Fibroblast of mammary gland (primary cell): Measurements from ENCODE around the gene IRF8.

Experiments used
- DNase-seq: peaks from one replicate; pipeline ENCODE4 v3.0.0-alpha.2; 2010; ENCODE audit warnings: low read depth
- H3K4me3 ChIP-seq: 2 replicates; pipeline ENCODE4 v1.5.1; 2011; ENCODE audit warnings: low read depth, mild to moderate bottlenecking, low read length, moderate library complexity; ENCODE audit not compliant: control insufficient read depth
- TF ChIP-seq, protein P1 (sequence below): conservative IDR thresholded peaks from 2 replicates; pipeline ENCODE4 v1.5.1; 2011; ENCODE audit warnings: low read depth, low read length, inconsistent platforms; ENCODE audit not compliant: control insufficient read depth, insufficient read depth

The IRF8 gene

GRCh38 chr16:85926370-85926769 lies 27.4 kb downstream of the IRF8 start:
- TF ChIP-seq, protein P1, sequence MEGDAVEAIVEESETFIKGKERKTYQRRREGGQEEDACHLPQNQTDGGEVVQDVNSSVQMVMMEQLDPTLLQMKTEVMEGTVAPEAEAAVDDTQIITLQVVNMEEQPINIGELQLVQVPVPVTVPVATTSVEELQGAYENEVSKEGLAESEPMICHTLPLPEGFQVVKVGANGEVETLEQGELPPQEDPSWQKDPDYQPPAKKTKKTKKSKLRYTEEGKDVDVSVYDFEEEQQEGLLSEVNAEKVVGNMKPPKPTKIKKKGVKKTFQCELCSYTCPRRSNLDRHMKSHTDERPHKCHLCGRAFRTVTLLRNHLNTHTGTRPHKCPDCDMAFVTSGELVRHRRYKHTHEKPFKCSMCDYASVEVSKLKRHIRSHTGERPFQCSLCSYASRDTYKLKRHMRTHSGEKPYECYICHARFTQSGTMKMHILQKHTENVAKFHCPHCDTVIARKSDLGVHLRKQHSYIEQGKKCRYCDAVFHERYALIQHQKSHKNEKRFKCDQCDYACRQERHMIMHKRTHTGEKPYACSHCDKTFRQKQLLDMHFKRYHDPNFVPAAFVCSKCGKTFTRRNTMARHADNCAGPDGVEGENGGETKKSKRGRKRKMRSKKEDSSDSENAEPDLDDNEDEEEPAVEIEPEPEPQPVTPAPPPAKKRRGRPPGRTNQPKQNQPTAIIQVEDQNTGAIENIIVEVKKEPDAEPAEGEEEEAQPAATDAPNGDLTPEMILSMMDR: no peak
- no peak for DNase-seq
- H3K4me3 ChIP-seq: no peak overlapping the region

DNA sequence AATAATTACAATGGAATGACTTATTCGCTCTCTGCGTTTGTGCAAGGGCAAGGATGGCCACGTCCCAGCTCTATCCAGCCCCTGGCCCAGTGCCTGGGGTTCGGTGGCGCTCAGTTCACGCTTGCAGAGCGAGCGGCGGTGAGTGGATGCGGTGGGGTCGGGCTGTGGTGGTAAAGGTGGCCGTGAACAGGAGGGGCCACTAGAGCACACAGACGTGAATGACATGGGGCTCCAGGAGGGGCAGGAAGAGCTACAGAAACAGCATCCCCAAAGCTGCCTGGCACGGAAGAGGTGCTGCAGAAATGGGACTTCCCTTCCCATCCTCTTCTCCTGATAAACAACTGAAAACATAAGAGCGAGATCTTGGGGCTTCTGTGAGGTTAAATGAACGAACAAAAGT lies 28.4 kb downstream of the IRF8 start:
- H3K4me3 ChIP-seq: no peak overlapping the region

GRCh38 chr16:85927959-85928358 lies 29.0 kb downstream of the IRF8 start:
- DNase-seq: no peak
- TF ChIP-seq, protein P1: no peak
- no peak overlapping the region for H3K4me3 ChIP-seq

More for the DNA sequence above, 28.4 kb downstream of the IRF8 start:
- TF ChIP-seq, protein P1: no peak
- DNase-seq: no peak

DNA sequence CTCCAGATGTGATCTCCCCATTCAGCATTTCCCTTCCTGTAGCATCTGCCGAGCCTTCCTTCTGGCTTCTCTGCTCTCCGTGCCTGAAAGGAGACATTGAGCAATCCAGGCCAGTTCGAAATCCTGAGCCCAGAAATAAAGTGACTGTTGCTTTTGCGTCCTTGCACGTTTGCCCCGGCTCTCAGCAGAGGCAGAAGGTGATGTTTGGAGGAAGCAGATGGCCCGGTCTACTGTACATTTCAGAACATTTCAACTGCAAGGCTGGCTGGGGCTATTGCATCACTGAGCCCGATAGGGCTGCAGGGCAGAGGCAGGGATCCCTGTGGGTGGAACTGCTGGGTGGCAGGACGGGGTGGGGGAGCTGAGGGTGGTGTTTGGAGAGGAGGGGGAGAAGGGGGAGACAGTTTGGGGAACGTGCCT lies 29.4 kb downstream of the IRF8 start:
- TF ChIP-seq, protein P1: no peak
- no peak overlapping the region for H3K4me3 ChIP-seq
- DNase-seq: peak; percentile 26

- TF ChIP-seq, protein P1: no peak
- H3K4me3 ChIP-seq: no peak overlapping the region
- DNase-seq: no peak
These were observed 30.3 kb downstream of the IRF8 start for GRCh38 chr16:85929259-85929721.

DNA sequence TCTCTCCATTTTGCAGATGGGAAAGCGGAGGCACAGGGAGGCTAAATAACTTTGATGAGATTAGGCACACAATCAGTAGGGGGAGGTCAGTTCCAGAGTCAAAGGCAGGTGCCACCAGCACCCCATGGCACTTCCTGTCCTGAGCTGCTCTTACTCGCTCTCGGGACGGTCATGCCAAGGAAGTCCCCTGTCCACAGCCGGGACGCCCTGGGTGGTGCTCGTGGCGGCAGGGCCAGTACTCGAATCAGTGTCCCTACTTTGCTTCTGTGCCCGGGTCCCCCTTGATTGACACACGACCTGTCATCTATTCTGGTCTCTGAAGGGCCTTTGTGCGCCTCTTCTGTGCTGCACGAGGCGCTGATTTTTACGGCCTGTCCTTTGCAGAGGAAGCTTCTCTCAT lies 31.3 kb downstream of the IRF8 start:
- TF ChIP-seq, protein P1: no peak
- no peak overlapping the region for H3K4me3 ChIP-seq
- DNase-seq: no peak
